Measurements from ENCODE around the gene DAB2IP.

DAB2IP gene

GRCh38 chr9:121688681-121689080 lies 37.2 kb downstream of the DAB2IP start:
- DNase-seq = no peak
- in situ Hi-C loops (cut with HindIII; ENCODE audit: low pct_ligation_motif_present, low pct_unique_long_range_greater_than_20kb, low sequenced_read_pairs) = no loop called here

- DNase-seq = no peak
- in situ Hi-C loops (cut with HindIII; ENCODE audit: low pct_ligation_motif_present, low pct_unique_long_range_greater_than_20kb, low sequenced_read_pairs) = no loop called here
Measured at GRCh38 chr9:121689461-121690157, 38.2 kb downstream of the DAB2IP start.

GRCh38 chr9:121690316-121690715 lies 38.9 kb downstream of the DAB2IP start:
- in situ Hi-C loops (cut with HindIII; ENCODE audit: low pct_ligation_motif_present, low pct_unique_long_range_greater_than_20kb, low sequenced_read_pairs) = no loop called here
- no peak for DNase-seq

GRCh38 chr9:121690766-121691165 lies 39.3 kb downstream of the DAB2IP start:
- in situ Hi-C loops (cut with HindIII; ENCODE audit: low pct_ligation_motif_present, low pct_unique_long_range_greater_than_20kb, low sequenced_read_pairs) = no loop called here
- DNase-seq = no peak

- in situ Hi-C loops (cut with HindIII; ENCODE audit: low pct_ligation_motif_present, low pct_unique_long_range_greater_than_20kb, low sequenced_read_pairs) = no loop called here
- no peak for DNase-seq
Measured at GRCh38 chr9:121691890-121692289, 40.5 kb downstream of the DAB2IP start.

- peak; percentile 15 for DNase-seq
- in situ Hi-C loops (cut with HindIII; ENCODE audit: low pct_ligation_motif_present, low pct_unique_long_range_greater_than_20kb, low sequenced_read_pairs) = no loop called here
Measured at GRCh38 chr9:121692606-121693387, 41.4 kb downstream of the DAB2IP start.

- DNase-seq = no peak
- in situ Hi-C loops (cut with HindIII; ENCODE audit: low pct_ligation_motif_present, low pct_unique_long_range_greater_than_20kb, low sequenced_read_pairs) = no loop called here
Measured at GRCh38 chr9:121693388-121693670, 41.9 kb downstream of the DAB2IP start.

- DNase-seq = no peak
- in situ Hi-C loops (cut with HindIII; ENCODE audit: low pct_ligation_motif_present, low pct_unique_long_range_greater_than_20kb, low sequenced_read_pairs) = no loop called here
Measured at GRCh38 chr9:121694001-121694400, 42.6 kb downstream of the DAB2IP start.

- no peak for DNase-seq
- in situ Hi-C loops (cut with HindIII; ENCODE audit: low pct_ligation_motif_present, low pct_unique_long_range_greater_than_20kb, low sequenced_read_pairs) = no loop called here
Measured at GRCh38 chr9:121694600-121694999, 43.2 kb downstream of the DAB2IP start.

- no peak for DNase-seq
- in situ Hi-C loops (cut with HindIII; ENCODE audit: low pct_ligation_motif_present, low pct_unique_long_range_greater_than_20kb, low sequenced_read_pairs) = no loop called here
Measured at GRCh38 chr9:121696930-121697329, 45.5 kb downstream of the DAB2IP start.

- peak; percentile 33 for DNase-seq
- in situ Hi-C loops (cut with HindIII; ENCODE audit: low pct_ligation_motif_present, low pct_unique_long_range_greater_than_20kb, low sequenced_read_pairs) = no loop called here
Measured at GRCh38 chr9:121698627-121699570, 47.5 kb downstream of the DAB2IP start.

- in situ Hi-C loops (cut with HindIII; ENCODE audit: low pct_ligation_motif_present, low pct_unique_long_range_greater_than_20kb, low sequenced_read_pairs) = no loop called here
Measured at GRCh38 chr9:121699571-121700164, 48.2 kb downstream of the DAB2IP start.

GRCh38 chr9:121700165-121700831 lies 48.9 kb downstream of the DAB2IP start:
- in situ Hi-C loops (cut with HindIII; ENCODE audit: low pct_ligation_motif_present, low pct_unique_long_range_greater_than_20kb, low sequenced_read_pairs) = no loop called here
- peak; percentile 50 for DNase-seq

More at GRCh38 chr9:121699571-121700164, 48.2 kb downstream of the DAB2IP start:
- no peak for DNase-seq

GRCh38 chr9:121700832-121701419 lies 49.5 kb downstream of the DAB2IP start:
- in situ Hi-C loops (cut with HindIII; ENCODE audit: low pct_ligation_motif_present, low pct_unique_long_range_greater_than_20kb, low sequenced_read_pairs) = no loop called here
- DNase-seq = no peak

GRCh38 chr9:121701736-121702261 lies 50.4 kb downstream of the DAB2IP start:
- in situ Hi-C loops (cut with HindIII; ENCODE audit: low pct_ligation_motif_present, low pct_unique_long_range_greater_than_20kb, low sequenced_read_pairs) = no loop called here
- no peak for DNase-seq

- in situ Hi-C loops (cut with HindIII; ENCODE audit: low pct_ligation_motif_present, low pct_unique_long_range_greater_than_20kb, low sequenced_read_pairs) = no loop called here
- DNase-seq = no peak
Measured at GRCh38 chr9:121703014-121703734, 51.7 kb downstream of the DAB2IP start.

GRCh38 chr9:121704281-121704680 lies 52.8 kb downstream of the DAB2IP start:
- DNase-seq = no peak
- in situ Hi-C loops (cut with HindIII; ENCODE audit: low pct_ligation_motif_present, low pct_unique_long_range_greater_than_20kb, low sequenced_read_pairs) = no loop called here
